OCI-LY3 (cell line): ENCODE results near the gene CPSF4.

Experiments
- H2AFZ ChIP-seq: fragments of 200-600, 300-600 bp; shearing (Covaris generic); 2 replicates; pipeline ENCODE4 v1.6.0; 2014; ENCODE audit warnings: antibody characterized with exemption, low read depth, low read length
- H3K27ac ChIP-seq: fragments of 200-600, 300-600 bp; sonication (generic); 2 replicates; pipeline ENCODE4 v1.5.1; 2014; ENCODE audit warnings: mild to moderate bottlenecking, low read length, moderate library complexity, mixed read lengths
- H3K27me3 ChIP-seq: fragments of 200-600, 300-600 bp; sonication (generic); 2 replicates; pipeline ENCODE4 v1.6.1; 2014; ENCODE audit warnings: low read depth, low read length, mixed read lengths
- H3K36me3 ChIP-seq: fragments of 200-600, 300-600 bp; sonication (generic); replicated peaks from 2 replicates; pipeline ENCODE3; 2014; ENCODE audit warnings: low read depth, low read length, mixed read lengths
- H3K4me1 ChIP-seq: fragments of 300-600, 200-600 bp; sonication (generic); 2 replicates; pipeline ENCODE4 v1.6.1; 2014; ENCODE audit warnings: low read length, mixed read lengths
- H3K4me2 ChIP-seq: fragments of 200-600, 300-600 bp; sonication (generic); 2 replicates; pipeline ENCODE4 v1.6.1; 2014; ENCODE audit warnings: low read length, mixed read lengths
- H3K4me3 ChIP-seq: fragments of 300-600, 200-600 bp; sonication (generic); 2 replicates; pipeline ENCODE4 v1.5.1; 2014; ENCODE audit warnings: antibody characterized with exemption, mild to moderate bottlenecking, low read length, moderate library complexity
- H3K79me2 ChIP-seq: fragments of 300-600, 200-600 bp; shearing (Covaris generic); 2 replicates; pipeline ENCODE4 v1.6.1; 2014; ENCODE audit warnings: mild to moderate bottlenecking, low read length, mixed read lengths
- H3K9ac ChIP-seq: fragments of 300-600, 200-600 bp; shearing (Covaris generic); 2 replicates; pipeline ENCODE4 v1.6.0; 2014; ENCODE audit warnings: mild to moderate bottlenecking, low read length, moderate library complexity
- H3K9me3 ChIP-seq: fragments of 200-600, 300-600 bp; shearing (Covaris generic); 2 replicates; pipeline ENCODE4 v1.6.1; 2014; ENCODE audit warnings: low read length, mixed read lengths; ENCODE audit not compliant: insufficient read depth
- H4K20me1 ChIP-seq: fragments of 200-600, 300-600 bp; sonication (generic); 2 replicates; pipeline ENCODE4 v1.6.1; 2016; ENCODE audit warnings: low read length, mixed read lengths; ENCODE audit not compliant: insufficient read depth
- CTCF ChIP-seq: fragments of 200-600, 300-600 bp; sonication (generic); IDR thresholded peaks from 2 replicates; pipeline ENCODE4 v1.5.1; 2014; ENCODE audit warnings: antibody characterized with exemption, low read length, low read depth
- EZH2phosphoT487 ChIP-seq: fragments of 200-600 bp; shearing (Covaris generic); IDR thresholded peaks from 2 replicates; pipeline ENCODE4 v1.6.1; 2018; ENCODE audit warnings: antibody characterized with exemption, mixed run types, low read depth

CPSF4 gene

GRCh38 chr7:99392046-99392445 is 46.7 kb upstream of the CPSF4 start:
- H3K4me2 ChIP-seq: peak overlapping the region; percentile 44
- peaks cover 60% of the 10 kb centered on the region for H3K36me3 ChIP-seq
- H2AFZ ChIP-seq: no peak overlapping the region

GRCh38 chr7:99392659-99393354 is 45.9 kb upstream of the CPSF4 start:
- Histone ChIP-seq H3K4me1 (peaks cover 6% of the 10 kb centered on the region; the same call in 1 of the 2 replicates), H3K36me3 (peaks cover 66% of the 10 kb centered on the region), H3K9me3 (no peaks in the 10 kb centered on the region), H4K20me1 (peaks cover 17% of the 10 kb centered on the region; the same call in 1 of the 2 replicates), H2AFZ (no peak overlapping the region), H3K9ac (no peak overlapping the region; the same call in 1 of the 2 replicates), H3K4me3 (peak overlapping the region; percentile 49), H3K27me3 (no peaks in the 10 kb centered on the region), H3K4me2 (peak overlapping the region; percentile 44), H3K79me2 (peaks cover 6% of the 10 kb centered on the region; the same call in 1 of the 2 replicates), H3K27ac (peak overlapping the region; percentile 13; the same call in 1 of the 2 replicates)
- TF ChIP-seq CTCF (no peak), EZH2phosphoT487 (no peak)

More at GRCh38 chr7:99392046-99392445, 46.7 kb upstream of the CPSF4 start:
- no peak for TF ChIP-seq CTCF
- no peak for TF ChIP-seq EZH2phosphoT487
- Histone ChIP-seq H3K4me3 (peak overlapping the region; percentile 49), H3K79me2 (peaks cover 6% of the 10 kb centered on the region; the same call in 1 of the 2 replicates), H4K20me1 (peaks cover 17% of the 10 kb centered on the region; the same call in 1 of the 2 replicates), H3K4me1 (peaks cover 6% of the 10 kb centered on the region; the same call in 1 of the 2 replicates), H3K27me3 (no peaks in the 10 kb centered on the region), H3K9ac (no peak overlapping the region; the same call in 1 of the 2 replicates), H3K27ac (no peak overlapping the region), H3K9me3 (no peaks in the 10 kb centered on the region)

GRCh38 chr7:99393355-99394187 is 45.2 kb upstream of the CPSF4 start:
- Histone ChIP-seq H3K4me1 (peaks cover 6% of the 10 kb centered on the region; the same call in 1 of the 2 replicates), H2AFZ (no peak overlapping the region), H3K4me3 (no peak overlapping the region), H4K20me1 (peaks cover 17% of the 10 kb centered on the region; the same call in 1 of the 2 replicates), H3K9me3 (no peaks in the 10 kb centered on the region), H3K79me2 (peaks cover 6% of the 10 kb centered on the region; the same call in 1 of the 2 replicates), H3K9ac (no peak overlapping the region), H3K27me3 (no peaks in the 10 kb centered on the region), H3K4me2 (no peak overlapping the region), H3K27ac (no peak overlapping the region), H3K36me3 (peaks cover 65% of the 10 kb centered on the region)
- TF ChIP-seq EZH2phosphoT487: no peak
- TF ChIP-seq CTCF: no peak

- H4K20me1 ChIP-seq: peaks cover 17% of the 10 kb centered on the region
- H3K79me2 ChIP-seq: peaks cover 6% of the 10 kb centered on the region; the same call in 1 of the 2 replicates
- H3K9ac ChIP-seq: no peak overlapping the region
- H3K9me3 ChIP-seq: no peaks in the 10 kb centered on the region
- H3K4me2 ChIP-seq: no peak overlapping the region
- peaks cover 6% of the 10 kb centered on the region; the same call in 1 of the 2 replicates for H3K4me1 ChIP-seq
- H3K27ac ChIP-seq: no peak overlapping the region
- H3K27me3 ChIP-seq: no peaks in the 10 kb centered on the region
- peaks cover 71% of the 10 kb centered on the region for H3K36me3 ChIP-seq
- H2AFZ ChIP-seq: no peak overlapping the region
- no peak for TF ChIP-seq EZH2phosphoT487
- TF ChIP-seq CTCF: no peak
- H3K4me3 ChIP-seq: no peak overlapping the region
These were observed 44.6 kb upstream of the CPSF4 start for GRCh38 chr7:99394188-99394502.
